AG04449 (cell line): ENCODE results near the gene PRRG3.

Source experiments
- CTCF ChIA-PET: fragments of 350-600 bp; formaldehyde crosslinking; extraction: SDS; loops from one replicate; lab custom pipeline; 2021; ENCODE audit warnings: antibody characterized with exemption; lab: Yijun Ruan, JAX
- POLR2A ChIA-PET: fragments of 400-600, 350-600 bp; formaldehyde crosslinking; extraction: SDS; loops from one replicate; lab custom pipeline; 2020; ENCODE audit warnings: antibody characterized with exemption, inconsistent platforms; lab: Yijun Ruan, JAX
- DNase-seq: peaks from one replicate; pipeline ENCODE4 v3.0.0-alpha.2; 2010; ENCODE audit warnings: low read depth, low spot score
- H3K4me3 ChIP-seq: 2 replicates; pipeline ENCODE4 v1.5.1; 2011; ENCODE audit warnings: low read depth, mild to moderate bottlenecking, control low read depth, low read length
- TF ChIP-seq, protein P1 (sequence below): IDR thresholded peaks from one replicate; pipeline ENCODE4 v1.5.1; 2011; ENCODE audit warnings: mild to moderate bottlenecking, moderate library complexity, low read length, control low read depth, inconsistent platforms; ENCODE audit not compliant: insufficient read depth; ENCODE audit errors: missing control alignments

PRRG3 gene

GRCh38 chrX:151694661-151695582, at the start of gene PRRG3:
PRRG3 (plus strand) TSS chrX:151695458; CDS start chrX:151698815, 3,357 bp downstream.
- H3K4me3 ChIP-seq, result no peak within 1 kb of the TSS
- TF ChIP-seq, protein P1, sequence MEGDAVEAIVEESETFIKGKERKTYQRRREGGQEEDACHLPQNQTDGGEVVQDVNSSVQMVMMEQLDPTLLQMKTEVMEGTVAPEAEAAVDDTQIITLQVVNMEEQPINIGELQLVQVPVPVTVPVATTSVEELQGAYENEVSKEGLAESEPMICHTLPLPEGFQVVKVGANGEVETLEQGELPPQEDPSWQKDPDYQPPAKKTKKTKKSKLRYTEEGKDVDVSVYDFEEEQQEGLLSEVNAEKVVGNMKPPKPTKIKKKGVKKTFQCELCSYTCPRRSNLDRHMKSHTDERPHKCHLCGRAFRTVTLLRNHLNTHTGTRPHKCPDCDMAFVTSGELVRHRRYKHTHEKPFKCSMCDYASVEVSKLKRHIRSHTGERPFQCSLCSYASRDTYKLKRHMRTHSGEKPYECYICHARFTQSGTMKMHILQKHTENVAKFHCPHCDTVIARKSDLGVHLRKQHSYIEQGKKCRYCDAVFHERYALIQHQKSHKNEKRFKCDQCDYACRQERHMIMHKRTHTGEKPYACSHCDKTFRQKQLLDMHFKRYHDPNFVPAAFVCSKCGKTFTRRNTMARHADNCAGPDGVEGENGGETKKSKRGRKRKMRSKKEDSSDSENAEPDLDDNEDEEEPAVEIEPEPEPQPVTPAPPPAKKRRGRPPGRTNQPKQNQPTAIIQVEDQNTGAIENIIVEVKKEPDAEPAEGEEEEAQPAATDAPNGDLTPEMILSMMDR, result no peak
- ChIA-PET CTCF (no interaction called here), POLR2A (no interaction called here)
- DNase-seq, result no peak

- ChIA-PET POLR2A (no interaction called here), CTCF (no interaction called here)
- no peak overlapping the region for H3K4me3 ChIP-seq
- DNase-seq, result no peak
- TF ChIP-seq, protein P1, result no peak
These were observed 20.0 kb upstream of the PRRG3 start for GRCh38 chrX:151675121-151675746.

DNA sequence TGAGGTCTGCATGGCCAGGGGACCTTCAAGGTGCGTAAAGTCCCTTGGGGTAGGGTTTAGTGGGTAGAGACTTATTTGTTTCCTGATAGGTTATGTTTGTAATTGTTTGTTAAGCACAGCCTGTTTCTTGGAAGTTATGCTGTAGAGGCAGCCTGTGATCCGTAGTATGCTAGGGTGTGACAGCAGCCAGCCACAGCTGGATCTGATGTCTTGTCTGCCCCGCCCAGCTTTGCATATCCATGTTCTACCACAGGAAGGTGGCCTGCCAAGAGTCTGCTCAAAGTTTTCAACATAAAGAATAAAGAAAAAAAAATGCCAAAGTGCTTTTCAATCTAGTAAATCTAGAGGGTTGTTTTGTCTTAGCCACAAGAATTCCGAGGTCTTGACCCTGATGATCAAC, 19.1 kb upstream of the PRRG3 start:
- TF ChIP-seq, protein P1, result no peak
- POLR2A ChIA-PET, result no interaction called here
- CTCF ChIA-PET, result no interaction called here

GRCh38 chrX:151679798-151680402, 15.4 kb upstream of the PRRG3 start:
- DNase-seq, result no peak
- TF ChIP-seq, protein P1, result no peak
- POLR2A ChIA-PET, result no interaction called here
- no peak overlapping the region for H3K4me3 ChIP-seq
- CTCF ChIA-PET, result interaction anchor here (1.3 kb wide), 1 partner anchor 528 kb away, joined by 7 read pairs; no protein-coding TSS in a partner anchor

More for the DNA sequence above, 19.1 kb upstream of the PRRG3 start:
- no peak overlapping the region for H3K4me3 ChIP-seq
- no peak for DNase-seq

GRCh38 chrX:151680805-151681204, 14.5 kb upstream of the PRRG3 start:
- no peak for DNase-seq
- TF ChIP-seq, protein P1, result peak; percentile 31

More at GRCh38 chrX:151680805-151681204, 14.5 kb upstream of the PRRG3 start:
- CTCF ChIA-PET, result interaction anchor here (1.0 to 1.3 kb wide), 2 partner anchors 175 to 529 kb away, joined by 3 to 7 read pairs; no protein-coding TSS in a partner anchor
- H3K4me3 ChIP-seq, result no peak overlapping the region
- POLR2A ChIA-PET, result no interaction called here
